ENCODE data around the gene LMF2. TPM values are rescaled to one million over a fixed set of nuclear protein-coding genes. Genes with fewer than 3 reads are reported as not detected.
A peak's percentile ranks its signal among the peaks of the same experiment; 100 is the strongest.
"Not testable (repeated sequence)": the region's sequence is repeated elsewhere in the genome, so short reads cannot be mapped to it uniquely, and the experiment has no call there.

Gene LMF2
- total RNA-seq, 1 donor = 65.4 TPM

GRCh38 chr22:50524676-50525103 lies 17.2 kb upstream of the LMF2 start:
- peak in 1 of 3 donors; percentile 8 for DNase-seq (ENCODE audit: low read depth in 2 of 3, low spot score in 2 of 3)

GRCh38 chr22:50523806-50524675 lies 16.5 kb upstream of the LMF2 start:
- DNase-seq (ENCODE audit: low read depth in 2 of 3, low spot score in 2 of 3) = no peak

GRCh38 chr22:50523458-50523805 lies 15.9 kb upstream of the LMF2 start:
- no peak for DNase-seq (ENCODE audit: low read depth in 2 of 3, low spot score in 2 of 3)

DNA sequence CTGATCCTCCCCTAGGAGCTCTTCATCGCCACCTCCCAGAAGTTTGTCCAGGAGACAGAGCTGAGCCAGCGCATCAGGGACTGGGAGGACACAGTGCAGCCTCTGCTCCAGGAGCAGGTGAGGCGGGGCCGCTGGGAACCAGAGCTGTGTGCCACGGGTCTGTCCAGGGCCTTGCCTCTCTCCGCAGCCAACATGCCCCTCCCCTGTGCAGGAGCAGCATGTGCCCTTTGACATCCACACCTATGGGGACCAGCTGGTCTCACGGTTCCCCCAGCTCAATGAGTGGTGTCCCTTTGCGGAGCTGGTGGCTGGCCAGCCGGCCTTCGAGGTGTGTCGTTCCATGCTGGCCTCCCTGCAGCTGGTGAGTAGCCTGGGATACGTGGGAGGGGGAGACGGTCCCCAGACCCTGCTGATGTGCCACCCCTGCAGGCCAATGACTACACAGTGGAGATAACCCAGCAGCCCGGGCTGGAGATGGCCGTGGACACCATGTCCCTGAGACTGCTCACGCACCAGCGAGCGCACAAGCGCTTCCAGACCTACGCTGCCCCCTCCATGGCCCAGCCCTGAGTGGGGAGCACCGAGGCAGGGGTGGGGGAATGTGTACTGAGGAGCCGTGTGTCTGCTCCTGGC lies 15.4 kb upstream of the LMF2 start:
- no peak for DNase-seq (ENCODE audit: low read depth in 2 of 3, low spot score in 2 of 3)

DNA sequence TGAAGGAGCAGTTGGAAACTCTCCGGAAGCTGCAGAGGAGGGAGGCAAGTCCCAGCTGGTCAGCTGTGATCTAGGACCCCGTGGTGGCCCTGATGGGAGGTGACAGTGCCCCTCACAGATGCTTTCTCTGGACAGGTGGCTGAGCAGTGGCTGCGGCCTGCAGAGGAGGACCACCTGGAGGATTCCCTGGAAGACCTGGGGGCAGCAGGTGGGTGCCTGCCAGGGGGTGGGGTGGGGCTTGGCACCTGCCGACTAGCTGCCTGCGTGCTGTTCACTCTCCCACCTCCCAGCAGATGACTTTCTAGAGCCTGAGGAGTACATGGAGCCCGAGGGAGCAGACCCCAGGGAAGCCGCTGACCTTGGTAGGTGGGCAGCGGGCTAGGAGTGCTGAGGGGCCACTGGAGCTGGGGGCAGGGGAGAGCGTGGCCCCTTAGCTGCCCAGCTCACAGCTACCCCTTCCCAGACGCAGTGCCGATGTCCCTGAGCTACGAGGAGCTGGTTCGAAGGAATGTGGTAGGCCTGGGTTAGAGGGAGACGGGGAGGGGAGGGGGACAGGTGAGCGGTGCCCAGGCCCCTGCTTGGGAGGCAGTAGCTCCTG lies 14.8 kb upstream of the LMF2 start:
- no peak for DNase-seq (ENCODE audit: low read depth in 2 of 3, low spot score in 2 of 3)

GRCh38 chr22:50521710-50522109 lies 14.2 kb upstream of the LMF2 start:
- DNase-seq (ENCODE audit: low read depth in 2 of 3, low spot score in 2 of 3) = no peak

DNA sequence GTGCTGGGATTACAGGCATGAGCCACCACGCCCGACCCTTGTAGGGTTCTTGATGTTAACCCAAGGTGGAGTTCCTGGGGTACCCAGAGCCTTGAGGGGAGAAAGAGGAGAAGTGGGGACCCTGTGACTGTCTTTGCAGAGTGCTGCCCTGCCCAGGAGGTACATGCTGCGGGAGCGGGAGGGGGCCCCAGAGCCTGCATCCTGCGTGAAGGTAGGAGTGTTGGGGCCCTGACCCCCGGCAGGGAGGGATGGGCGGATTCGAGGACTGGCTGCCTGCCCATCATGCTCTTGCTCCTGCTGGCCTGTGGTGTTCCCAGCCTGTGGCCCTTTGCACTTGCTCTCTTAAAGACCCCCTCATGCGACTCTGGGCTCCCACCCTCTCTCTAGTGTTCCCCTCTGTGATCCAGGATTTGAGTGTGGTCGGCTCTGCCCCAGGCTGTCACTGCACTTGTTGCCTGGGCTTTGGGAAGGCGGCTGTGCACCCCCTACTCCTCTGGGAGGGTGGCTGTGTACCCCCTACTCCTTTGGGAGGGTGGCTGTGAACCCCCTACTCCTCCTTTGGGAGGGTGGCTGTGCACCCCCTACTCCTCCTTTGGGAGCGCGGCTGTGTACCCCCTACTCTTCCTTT lies 13.4 kb upstream of the LMF2 start:
- no peak for DNase-seq (ENCODE audit: low read depth in 2 of 3, low spot score in 2 of 3)

GRCh38 chr22:50520184-50520583 lies 12.7 kb upstream of the LMF2 start:
- DNase-seq (ENCODE audit: low read depth in 2 of 3, low spot score in 2 of 3) = not testable (repeated sequence)

DNA sequence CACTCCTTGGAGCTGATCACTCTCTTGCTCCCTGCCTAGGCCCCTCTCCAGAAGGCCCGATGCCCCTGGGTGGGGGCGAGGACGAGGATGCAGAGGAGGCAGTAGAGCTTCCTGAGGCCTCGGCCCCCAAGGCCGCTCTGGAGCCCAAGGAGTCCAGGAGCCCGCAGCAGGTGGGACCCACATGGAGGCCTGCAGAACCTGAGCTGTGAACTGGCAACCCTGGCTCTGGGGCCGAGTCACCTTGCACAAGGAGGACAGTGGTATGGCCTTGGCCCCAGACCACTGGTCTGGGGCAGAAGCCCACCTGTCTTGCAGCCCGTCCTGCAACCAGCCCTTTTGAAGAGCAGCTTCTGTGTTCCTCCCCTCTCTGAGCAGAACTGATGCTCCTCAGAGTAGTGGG lies 11.6 kb upstream of the LMF2 start:
- no peak for DNase-seq (ENCODE audit: low read depth in 2 of 3, low spot score in 2 of 3)

- no peak for DNase-seq (ENCODE audit: low read depth in 2 of 3, low spot score in 2 of 3)
Measured at GRCh38 chr22:50518606-50519005, 11.1 kb upstream of the LMF2 start.

GRCh38 chr22:50517495-50518260 lies 10.2 kb upstream of the LMF2 start:
- DNase-seq (ENCODE audit: low read depth in 2 of 3, low spot score in 2 of 3) = no peak

DNA sequence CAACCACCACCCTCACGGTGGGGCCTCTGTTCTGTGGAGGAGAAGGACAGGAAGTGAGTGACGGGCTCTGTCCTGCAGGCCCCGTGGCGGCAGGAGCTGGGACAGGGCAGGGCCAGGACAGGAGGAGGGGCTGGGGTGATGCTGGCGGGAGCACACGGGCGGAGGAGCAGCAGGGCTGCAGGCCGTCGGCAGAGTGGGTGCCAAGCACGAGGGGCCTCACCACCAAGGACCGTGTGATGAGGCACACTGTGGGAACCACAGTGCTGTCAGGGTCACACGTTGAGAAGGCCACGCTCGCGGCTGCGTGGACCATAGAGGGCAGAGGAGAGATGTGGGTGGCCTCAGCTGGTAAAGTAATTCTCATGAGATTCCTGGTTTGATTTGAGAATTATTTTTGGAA lies 9.4 kb upstream of the LMF2 start:
- DNase-seq (ENCODE audit: low read depth in 2 of 3, low spot score in 2 of 3) = no peak

DNA sequence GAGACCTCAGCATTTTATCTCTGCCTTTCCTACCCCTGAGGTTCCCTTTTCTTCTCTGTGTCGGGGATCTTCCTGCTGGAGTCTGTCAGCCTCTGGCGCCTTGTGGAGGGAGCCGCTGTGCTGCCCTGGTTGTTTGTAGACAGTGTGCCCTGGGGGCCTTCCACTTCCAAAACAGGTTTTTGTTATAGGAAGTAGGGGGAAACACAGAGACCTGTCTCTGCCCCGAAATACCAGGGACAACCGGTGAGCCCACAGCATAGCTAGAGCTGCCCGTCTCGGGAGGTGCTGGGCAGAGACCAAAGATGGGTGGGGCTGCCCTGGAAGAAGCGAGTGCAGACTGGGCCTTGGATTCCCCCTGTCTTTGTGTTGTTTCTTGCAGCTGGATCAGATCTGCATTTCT lies 8.6 kb upstream of the LMF2 start:
- no peak for DNase-seq (ENCODE audit: low read depth in 2 of 3, low spot score in 2 of 3)

- no peak for DNase-seq (ENCODE audit: low read depth in 2 of 3, low spot score in 2 of 3)
Measured at GRCh38 chr22:50513175-50513574, 5.7 kb upstream of the LMF2 start.

DNA sequence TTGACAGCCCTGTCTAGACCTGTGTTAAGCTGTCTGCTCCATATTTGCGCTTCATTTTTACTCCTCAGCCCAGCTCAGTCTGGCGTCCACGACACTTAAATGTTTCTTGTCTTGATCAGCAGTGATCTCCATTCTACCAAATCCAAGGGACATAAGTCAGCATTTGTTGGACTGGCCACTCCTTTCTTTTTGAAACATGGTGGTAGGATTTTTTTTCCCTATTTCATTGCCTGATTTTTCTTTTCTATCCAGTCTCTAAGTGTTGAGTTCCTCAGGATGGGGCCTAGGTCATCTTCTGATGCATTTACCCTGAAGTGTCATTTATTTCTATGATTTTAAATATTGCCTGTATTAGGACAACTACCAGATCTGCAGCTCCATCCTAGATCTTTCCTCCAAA lies 1.4 kb upstream of the LMF2 start:
- no peak for DNase-seq (ENCODE audit: low read depth in 2 of 3, low spot score in 2 of 3)

- peak; percentile 98 to 99 (median 99) for DNase-seq (ENCODE audit: low read depth in 2 of 3, low spot score in 2 of 3)
Measured at GRCh38 chr22:50507991-50508884, 736 bp upstream of the LMF2 start, which contains the start of gene NCAPH2. NCAPH2 (plus strand) TSS chr22:50508224; CDS start chr22:50508338, 114 bp downstream.

- peak in 1 of 3 donors; percentile 8 for DNase-seq (ENCODE audit: low read depth in 2 of 3, low spot score in 2 of 3)
Measured at GRCh38 chr22:50506611-50507420, 686 bp downstream of the LMF2 start.

- no peak for DNase-seq (ENCODE audit: low read depth in 2 of 3, low spot score in 2 of 3)
Measured at GRCh38 chr22:50505776-50506610, 1.5 kb downstream of the LMF2 start.
